ENCODE results near the gene KLK13.

Gene KLK13

GRCh38 chr19:51091895-51092873, 27.3 kb upstream of the KLK13 start:
- no peak for DNase-seq

GRCh38 chr19:51091126-51091525, 26.2 kb upstream of the KLK13 start:
- no peak for DNase-seq

GRCh38 chr19:51090471-51090870, 25.6 kb upstream of the KLK13 start:
- DNase-seq: no peak

- no peak for DNase-seq
These were observed 24.9 kb upstream of the KLK13 start for GRCh38 chr19:51089786-51090185.

GRCh38 chr19:51086153-51086850, 21.4 kb upstream of the KLK13 start:
- no peak for DNase-seq

- no peak for DNase-seq
These were observed 19.6 kb upstream of the KLK13 start for GRCh38 chr19:51084505-51084904.

GRCh38 chr19:51083783-51084182, 18.9 kb upstream of the KLK13 start:
- DNase-seq: no peak

GRCh38 chr19:51083181-51083580, 18.3 kb upstream of the KLK13 start:
- DNase-seq: no peak

- DNase-seq: no peak
These were observed 17.7 kb upstream of the KLK13 start, which contains the start of gene KLK14 for GRCh38 chr19:51082611-51083010. Gene KLK14 (minus strand): TSS chr19:51082887. CDS start chr19:51082614, 273 bp downstream.

- DNase-seq: no peak
These were observed 16.6 kb upstream of the KLK13 start for GRCh38 chr19:51081476-51081875.

- no peak for DNase-seq
These were observed 14.7 kb upstream of the KLK13 start for GRCh38 chr19:51079481-51080110.

GRCh38 chr19:51078731-51079130, 13.8 kb upstream of the KLK13 start:
- DNase-seq: no peak

- DNase-seq: no peak
These were observed 13.2 kb upstream of the KLK13 start for GRCh38 chr19:51078104-51078503.

- no peak for DNase-seq
These were observed 11.8 kb upstream of the KLK13 start for GRCh38 chr19:51076631-51077213.

- DNase-seq: no peak
These were observed 11.1 kb upstream of the KLK13 start for GRCh38 chr19:51075998-51076397.

- DNase-seq: no peak
These were observed 6.2 kb upstream of the KLK13 start for GRCh38 chr19:51071095-51071405.

- DNase-seq: no peak
These were observed 5.6 kb upstream of the KLK13 start for GRCh38 chr19:51070334-51071094.

GRCh38 chr19:51066393-51067186, 1.7 kb upstream of the KLK13 start:
- no peak for DNase-seq

- DNase-seq: no peak
These were observed 499 bp upstream of the KLK13 start for GRCh38 chr19:51065221-51065960.

GRCh38 chr19:51063664-51064063, 1.2 kb downstream of the KLK13 start:
- DNase-seq: no peak

- DNase-seq: no peak
These were observed 3.9 kb downstream of the KLK13 start for GRCh38 chr19:51060973-51061372.

Data from CD4-positive, alpha-beta T cell treated with Interleukin-21 for 1 hour (primary cell).